OCI-LY3 (cell line): ENCODE results near the gene TMEM120A.

Experiments used
- CTCF ChIP-seq: fragments of 200-600, 300-600 bp; sonication (generic); IDR thresholded peaks from 2 replicates; pipeline ENCODE4 v1.5.1; 2014; ENCODE audit warnings: antibody characterized with exemption, low read length, low read depth
- EZH2phosphoT487 ChIP-seq: fragments of 200-600 bp; shearing (Covaris generic); IDR thresholded peaks from 2 replicates; pipeline ENCODE4 v1.6.1; 2018; ENCODE audit warnings: antibody characterized with exemption, mixed run types, low read depth

GRCh38 chr7:75982306-75983064, 11.9 kb downstream of the TMEM120A start:
- TF ChIP-seq CTCF = no peak
- TF ChIP-seq EZH2phosphoT487 = no peak
